Body of pancreas (tissue), 4 donors: Measurements from ENCODE around the gene DLGAP1. TPM values are rescaled to one million over a fixed set of nuclear protein-coding genes. Genes with fewer than 3 reads are reported as not detected.

Experiments
- ATAC-seq: fragments of 150-250 bp; one replicate; pipeline ENCODE4 v1.9.1; 2016
- DNase-seq, 4 donors: peaks; one replicate each; pipeline ENCODE4 v3.0.0-alpha.2; 2019
- H3K27ac ChIP-seq, 4 donors: fragments of 200-600 bp; sonication (generic); 1 replicate in 3 of 4; 2 replicates in 1 of 4; pipeline versions ENCODE4 v1.5.1 to v1.6.1; 2016 to 2019; ENCODE audit warnings: mild to moderate bottlenecking in 1 of 4, mixed read lengths in 1 of 4, moderate library complexity in 1 of 4
- H3K27me3 ChIP-seq, 2 donors: fragments of 200-600 bp; sonication (generic); one replicate each; pipeline ENCODE4 v1.6.0; 2016; ENCODE audit warnings: mild to moderate bottlenecking in 1 of 2
- H3K36me3 ChIP-seq, 2 donors: fragments of 200-600 bp; sonication (generic); replicated peaks in 1 of 2; 2 replicates each; pipeline ENCODE4 v1.5.1; 2016; ENCODE audit warnings: low read depth in 2 of 2; ENCODE audit not compliant: insufficient read depth in 1 of 2
- H3K4me1 ChIP-seq: fragments of 200-600 bp; sonication (generic); one replicate; pipeline ENCODE4 v1.6.0; 2016
- H3K4me3 ChIP-seq, 2 donors: fragments of 200-600 bp; sonication (generic); 1 replicate in 1 of 2; 2 replicates in 1 of 2; pipeline ENCODE4 v1.5.1; 2016 to 2019
- H3K9me3 ChIP-seq, 3 donors: fragments of 200-600 bp; sonication (generic); 1 replicate in 2 of 3; 2 replicates in 1 of 3; pipeline ENCODE4 v1.5.1; 2016
- POLR2A ChIP-seq, 3 donors: fragments of 450-650 bp; IDR thresholded peaks; one replicate each; pipeline ENCODE4 v1.6.1; 2016; ENCODE audit warnings: antibody characterized with exemption in 3 of 3, mild to moderate bottlenecking in 2 of 3
- WGBS, 2 donors: methylation state at CpG; one replicate each; pipeline ENCODE4 v1.1.5; 2017; 5-methylcytosine and 5-hydroxymethylcytosine counted together
- intact Hi-C: fragments of 100-400 bp; cut with DNase I; formaldehyde crosslinking; loops from one replicate; pipeline ENCODE4 v1.15.1; 2023
- total RNA-seq, 2 donors: library from RNA; depleted of rRNA; stranded (reverse); fragments of >200 nt; gene quantifications; one replicate each; pipeline ENCODE4 v1.1.0, GENCODE V29; 2016
- TF ChIP-seq, protein P1 (sequence below), 7 experiments: fragments of 450-650 bp in 4 of 7; fragments of 200-600 bp in 3 of 7; sonication (generic) in 3 of 7; IDR thresholded peaks; one replicate each; pipeline ENCODE4 v1.5.1; 2016 to 2019; ENCODE audit warnings: antibody characterized with exemption in 7 of 7

DLGAP1 gene
- total RNA-seq, 2 donors from 2014 or later: 0.52 to 7.9 TPM

- DNase-seq (no peak), ATAC-seq (no peak)
- no peaks in the 10 kb centered on the region for H3K4me1 ChIP-seq
- H3K36me3 ChIP-seq: no peaks in the 10 kb centered on the region
- TF ChIP-seq POLR2A (IDR thresholded peaks at IDR 0.05): no peak
- TF ChIP-seq, protein P1, sequence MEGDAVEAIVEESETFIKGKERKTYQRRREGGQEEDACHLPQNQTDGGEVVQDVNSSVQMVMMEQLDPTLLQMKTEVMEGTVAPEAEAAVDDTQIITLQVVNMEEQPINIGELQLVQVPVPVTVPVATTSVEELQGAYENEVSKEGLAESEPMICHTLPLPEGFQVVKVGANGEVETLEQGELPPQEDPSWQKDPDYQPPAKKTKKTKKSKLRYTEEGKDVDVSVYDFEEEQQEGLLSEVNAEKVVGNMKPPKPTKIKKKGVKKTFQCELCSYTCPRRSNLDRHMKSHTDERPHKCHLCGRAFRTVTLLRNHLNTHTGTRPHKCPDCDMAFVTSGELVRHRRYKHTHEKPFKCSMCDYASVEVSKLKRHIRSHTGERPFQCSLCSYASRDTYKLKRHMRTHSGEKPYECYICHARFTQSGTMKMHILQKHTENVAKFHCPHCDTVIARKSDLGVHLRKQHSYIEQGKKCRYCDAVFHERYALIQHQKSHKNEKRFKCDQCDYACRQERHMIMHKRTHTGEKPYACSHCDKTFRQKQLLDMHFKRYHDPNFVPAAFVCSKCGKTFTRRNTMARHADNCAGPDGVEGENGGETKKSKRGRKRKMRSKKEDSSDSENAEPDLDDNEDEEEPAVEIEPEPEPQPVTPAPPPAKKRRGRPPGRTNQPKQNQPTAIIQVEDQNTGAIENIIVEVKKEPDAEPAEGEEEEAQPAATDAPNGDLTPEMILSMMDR (IDR thresholded peaks at IDR 0.05): no peak
- no peaks in the 10 kb centered on the region for H3K9me3 ChIP-seq
- H3K27ac ChIP-seq: no peak overlapping the region
- no peaks in the 10 kb centered on the region for H3K27me3 ChIP-seq
- 36% methylated on average over 2 of the region's 2 CpGs for WGBS, 2 donors
- intact Hi-C loops: no loop called here
- no peak overlapping the region for H3K4me3 ChIP-seq
Observed at GRCh38 chr18:3554811-3555427, 900.2 kb downstream of the DLGAP1 start.

- DNase-seq (no peak), ATAC-seq (no peak)
- intact Hi-C loops: no loop called here
- TF ChIP-seq POLR2A (IDR thresholded peaks at IDR 0.05): no peak
- TF ChIP-seq, protein P1 (IDR thresholded peaks at IDR 0.05): no peak
- Histone ChIP-seq H3K4me3 (no peak overlapping the region), H3K27ac (no peak overlapping the region), H3K36me3 (no peaks in the 10 kb centered on the region), H3K4me1 (no peaks in the 10 kb centered on the region), H3K9me3 (no peaks in the 10 kb centered on the region), H3K27me3 (no peaks in the 10 kb centered on the region)
- WGBS, 2 donors: 71 to 79% methylated on average over 9 of the region's 9 CpGs
Observed at GRCh38 chr18:3554091-3554601, 901.0 kb downstream of the DLGAP1 start.

- H3K27me3 ChIP-seq: no peaks in the 10 kb centered on the region
- no peaks in the 10 kb centered on the region for H3K4me1 ChIP-seq
- intact Hi-C loops: no loop called here
- ATAC-seq (no peak), DNase-seq (no peak)
- H3K36me3 ChIP-seq: no peaks in the 10 kb centered on the region
- TF ChIP-seq POLR2A (IDR thresholded peaks at IDR 0.05): no peak
- TF ChIP-seq, protein P1 (IDR thresholded peaks at IDR 0.05): no peak
- no peak overlapping the region for H3K27ac ChIP-seq
- H3K4me3 ChIP-seq: no peak overlapping the region
- no peaks in the 10 kb centered on the region for H3K9me3 ChIP-seq
- 73 to 78% methylated on average over 3 of the region's 3 CpGs for WGBS, 2 donors
Observed at GRCh38 chr18:3552305-3552704, 902.8 kb downstream of the DLGAP1 start.

DNA sequence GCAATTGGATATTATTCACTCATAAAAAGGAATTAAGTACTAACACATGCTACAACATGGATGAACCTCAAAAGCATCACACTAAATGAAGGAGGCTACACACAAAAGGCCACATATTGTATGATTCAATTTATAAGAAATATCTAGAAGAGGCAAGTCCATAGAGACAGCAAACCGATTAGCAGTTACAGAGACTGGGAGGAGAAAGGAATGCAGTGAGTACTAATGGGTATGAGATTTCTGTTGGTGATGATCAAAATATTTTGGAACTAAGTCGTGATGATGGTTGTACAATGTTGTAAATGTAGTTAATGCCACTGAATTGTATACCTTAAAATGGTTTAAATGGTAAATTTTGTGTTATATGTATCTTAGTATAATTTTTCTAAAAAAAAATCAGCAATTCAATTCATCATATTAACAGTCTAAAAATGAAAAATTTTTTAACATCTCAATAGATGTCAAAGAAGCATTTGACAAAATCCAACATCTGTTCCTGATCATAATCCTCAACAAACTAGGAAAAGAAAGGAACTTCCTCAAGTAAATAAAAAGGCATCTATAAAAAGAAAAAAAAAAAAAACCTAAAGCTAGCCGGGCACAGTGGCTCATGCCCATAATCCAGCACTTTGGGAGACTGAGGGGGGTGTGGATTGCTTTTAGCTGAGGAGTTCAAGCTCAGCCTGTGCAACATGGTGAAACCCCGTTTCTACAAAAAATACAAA, 907.1 kb downstream of the DLGAP1 start:
- Histone ChIP-seq H3K4me3 (no peak overlapping the region), H3K36me3 (no peaks in the 10 kb centered on the region), H3K4me1 (no peaks in the 10 kb centered on the region), H3K27ac (no peak overlapping the region), H3K9me3 (no peaks in the 10 kb centered on the region), H3K27me3 (no peaks in the 10 kb centered on the region)
- 71 to 73% methylated on average over 4 of the region's 4 CpGs for WGBS, 2 donors
- no peak for TF ChIP-seq POLR2A (IDR thresholded peaks at IDR 0.05)
- TF ChIP-seq, protein P1 (IDR thresholded peaks at IDR 0.05): no peak
- ATAC-seq: no peak
- DNase-seq: no peak
- intact Hi-C loops: no loop called here
